HG03025 (cell line): ENCODE measurements around the gene ST7L.
"Not testable (repeated sequence)": the region's sequence is repeated elsewhere in the genome, so short reads cannot be mapped to it uniquely, and the experiment has no call there.

Experiments used
- ATAC-seq: cut with Tn5 transposase; IDR thresholded peaks from one replicate; pipeline ENCODE4 v1.9.1; 2021; ENCODE audit warnings: mild to moderate bottlenecking, moderate library complexity; ENCODE audit not compliant: unreplicated experiment, low FRiP score

ST7L gene

GRCh38 chr1:112504001-112504660, 114.8 kb downstream of the ST7L start:
- ATAC-seq: no peak

- ATAC-seq: no peak
Measured at GRCh38 chr1:112502826-112503225, 116.1 kb downstream of the ST7L start.

- no peak for ATAC-seq
Measured at GRCh38 chr1:112501810-112502641, 116.9 kb downstream of the ST7L start.

DNA sequence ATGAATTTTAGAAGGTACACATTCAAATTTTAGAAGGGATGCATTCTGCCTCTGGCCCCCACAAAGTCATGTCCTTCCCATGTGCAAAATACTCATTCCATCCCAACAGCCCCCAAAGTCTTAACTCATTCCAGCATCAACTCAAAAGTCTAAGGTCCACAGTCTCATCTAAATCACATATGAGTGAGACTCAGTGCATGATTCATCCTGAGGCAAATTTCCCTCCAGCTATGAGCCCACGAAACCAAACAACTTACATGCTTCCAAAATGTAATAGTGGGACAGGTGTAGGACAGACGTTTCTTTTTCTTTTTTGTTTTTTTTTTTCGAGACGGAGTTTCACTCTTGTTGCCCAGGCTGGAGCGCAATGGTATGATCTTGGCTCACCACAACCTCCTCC, 122.7 kb downstream of the ST7L start:
- ATAC-seq: no peak

GRCh38 chr1:112493351-112493750, 125.6 kb downstream of the ST7L start:
- no peak for ATAC-seq

GRCh38 chr1:112492076-112492475, 126.9 kb downstream of the ST7L start:
- ATAC-seq: no peak

DNA sequence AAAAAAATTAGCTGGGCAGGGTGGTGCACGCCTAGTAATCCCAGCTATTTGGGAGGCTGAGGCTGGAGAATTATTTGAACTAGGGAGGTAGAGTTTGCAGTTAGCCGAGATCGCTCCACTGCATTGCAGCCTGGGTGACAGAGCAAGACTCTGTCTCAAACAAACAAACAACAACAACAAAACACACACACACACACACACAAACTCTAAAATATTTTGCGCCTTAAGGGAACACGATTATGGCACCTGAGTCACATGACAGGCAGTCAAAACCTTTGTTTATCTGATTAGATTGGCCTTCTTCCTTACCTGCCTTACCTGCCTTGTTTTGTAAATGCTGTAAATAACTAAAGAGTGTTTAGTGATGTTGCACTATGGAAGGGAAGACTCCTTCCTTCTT, 130.8 kb downstream of the ST7L start:
- no peak for ATAC-seq

DNA sequence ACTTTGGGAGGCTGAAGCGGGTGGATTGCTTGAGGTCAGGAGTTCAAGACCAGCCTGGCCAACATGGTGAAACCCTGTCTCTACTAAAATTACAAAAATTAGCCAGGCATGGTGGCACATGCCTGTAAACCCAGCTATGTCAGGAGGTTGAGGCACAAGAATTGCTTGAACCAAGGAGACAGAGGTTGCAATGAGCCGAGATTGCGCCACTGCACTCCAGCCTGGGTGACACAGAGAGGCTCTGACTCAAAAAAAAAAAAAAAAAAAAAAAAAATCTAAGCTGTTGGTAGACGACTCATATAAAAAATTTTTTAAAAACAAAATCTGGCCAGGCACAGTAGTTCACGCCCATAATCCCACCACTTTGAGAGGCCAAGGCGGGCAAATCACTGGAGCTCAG, 131.3 kb downstream of the ST7L start:
- not testable (repeated sequence) for ATAC-seq

GRCh38 chr1:112486063-112486462, 132.9 kb downstream of the ST7L start:
- not testable (repeated sequence) for ATAC-seq

DNA sequence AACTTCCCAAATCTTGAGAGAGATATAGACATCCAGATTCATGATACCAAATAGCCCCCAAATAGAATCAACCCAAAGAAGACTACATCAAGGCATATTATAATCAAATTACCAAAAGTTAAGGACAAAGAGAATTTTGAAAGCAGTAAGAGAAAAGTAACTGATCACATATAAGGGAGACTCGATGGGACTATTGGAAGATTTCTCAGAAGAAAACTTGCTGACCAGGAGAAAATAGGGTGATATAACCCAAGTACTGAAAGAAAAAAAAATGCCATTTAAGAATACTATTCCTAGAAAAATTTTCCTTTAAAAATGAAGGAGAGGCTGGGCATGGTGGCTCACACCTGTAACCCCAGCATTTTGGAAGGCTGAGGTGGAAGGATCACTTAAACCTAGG, 140.6 kb downstream of the ST7L start:
- no peak for ATAC-seq

DNA sequence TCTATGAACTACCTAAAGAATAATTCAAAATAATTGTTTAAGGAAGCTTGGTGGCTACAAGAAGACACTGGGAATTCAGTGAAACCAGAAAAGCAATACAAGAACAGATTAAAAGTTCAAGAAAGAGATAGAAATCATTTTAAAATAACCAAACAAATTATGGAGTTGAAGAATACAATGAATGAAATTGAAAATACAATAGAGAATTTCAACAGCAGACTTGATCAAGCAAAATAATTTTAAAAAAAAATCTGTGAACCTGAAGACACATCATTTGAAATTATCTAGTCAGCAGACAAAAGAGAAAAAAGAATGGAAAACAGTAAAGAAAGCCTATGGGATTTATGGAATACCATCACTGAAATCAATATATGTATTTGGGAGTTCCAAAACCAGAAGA, 141.4 kb downstream of the ST7L start:
- no peak for ATAC-seq
